DOHH2 (cell line): ENCODE measurements around the gene SORBS1.

Experiments used
- H3F3A ChIP-seq: fragments of 200-600 bp; sonication (generic), shearing (Covaris generic); 2 replicates; pipeline ENCODE4 v1.6.0; 2016; ENCODE audit warnings: antibody characterized with exemption, mild to moderate bottlenecking; ENCODE audit not compliant: control insufficient read depth, insufficient read depth
- H3K27ac ChIP-seq: fragments of 200-600 bp; sonication (generic); 2 replicates; pipeline ENCODE4 v1.5.1; 2014; ENCODE audit warnings: low read depth, mild to moderate bottlenecking, low read length, moderate library complexity
- H3K27me3 ChIP-seq: fragments of 200-600 bp; sonication (generic); 2 replicates; pipeline ENCODE4 v1.6.1; 2014; ENCODE audit warnings: mild to moderate bottlenecking, low read length, mixed read lengths; ENCODE audit not compliant: control insufficient read depth
- H3K36me3 ChIP-seq: fragments of 200-600 bp; sonication (generic); 2 replicates; pipeline ENCODE4 v1.6.1; 2014; ENCODE audit warnings: mild to moderate bottlenecking, low read length, moderate library complexity, mixed read lengths; ENCODE audit not compliant: control insufficient read depth
- H3K4me1 ChIP-seq: fragments of 200-600 bp; sonication (generic); 2 replicates; pipeline ENCODE4 v1.6.1; 2014; ENCODE audit warnings: mild to moderate bottlenecking, low read length, mixed read lengths; ENCODE audit not compliant: control insufficient read depth
- H3K4me2 ChIP-seq: fragments of 200-600 bp; sonication (generic); 2 replicates; pipeline ENCODE4 v1.6.0; 2014; ENCODE audit warnings: mild to moderate bottlenecking, low read length, moderate library complexity
- H3K4me3 ChIP-seq: fragments of 200-600 bp; sonication (generic); 2 replicates; pipeline ENCODE4 v1.5.1; 2014; ENCODE audit warnings: mild to moderate bottlenecking, low read length, mixed read lengths
- H3K79me2 ChIP-seq: fragments of 200-600 bp; sonication (generic); 2 replicates; pipeline ENCODE4 v1.6.1; 2014; ENCODE audit warnings: mild to moderate bottlenecking, low read length, mixed read lengths; ENCODE audit not compliant: control insufficient read depth
- H3K9me2 ChIP-seq: fragments of 200-600 bp; sonication (generic); replicated peaks from 2 replicates; pipeline ENCODE4 v1.6.1; 2014; ENCODE audit warnings: mild to moderate bottlenecking, low read length, mixed read lengths; ENCODE audit not compliant: control insufficient read depth
- H3K9me3 ChIP-seq: fragments of 200-600 bp; sonication (generic); 2 replicates; pipeline ENCODE4 v1.6.1; 2014; ENCODE audit warnings: antibody characterized with exemption, low read length, mixed read lengths; ENCODE audit not compliant: control insufficient read depth, insufficient read depth
- H4K20me1 ChIP-seq: fragments of 200-600 bp; sonication (generic); 2 replicates; pipeline ENCODE4 v1.6.0; 2014; ENCODE audit warnings: low read depth, mild to moderate bottlenecking, antibody characterized with exemption, low read length, moderate library complexity; ENCODE audit not compliant: control insufficient read depth, insufficient read depth
- CTCF ChIP-seq: fragments of 200-600 bp; sonication (generic); IDR thresholded peaks from one replicate; pipeline ENCODE4 v1.5.1; 2014; ENCODE audit warnings: antibody characterized with exemption, mild to moderate bottlenecking, low read depth, low read length; ENCODE audit not compliant: poor library complexity, severe bottlenecking
- EZH2phosphoT487 ChIP-seq: fragments of 200-600 bp; sonication (generic); IDR thresholded peaks from 2 replicates; pipeline ENCODE4 v1.6.1; 2017; ENCODE audit warnings: borderline replicate concordance, mild to moderate bottlenecking, antibody characterized with exemption, low read length, moderate library complexity, mixed read lengths

SORBS1 gene

DNA sequence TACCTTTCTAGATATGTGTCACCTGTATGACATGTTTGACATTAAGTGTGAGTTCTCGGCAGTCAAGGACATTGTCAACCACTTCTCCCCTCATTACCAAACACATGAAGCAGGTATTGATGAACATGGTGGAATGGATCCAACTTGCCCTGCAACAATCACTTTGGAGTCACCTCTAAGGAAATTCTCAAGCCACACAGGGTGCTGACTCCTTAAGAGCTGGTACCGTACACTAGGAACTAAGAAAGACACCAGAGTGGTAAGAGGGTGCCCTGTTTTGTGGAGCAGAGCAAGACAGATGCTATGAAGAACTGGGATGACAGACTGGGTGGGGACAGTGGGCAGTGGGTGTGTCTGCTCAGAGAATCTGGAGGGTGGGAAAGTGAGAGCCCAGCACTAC is 17.4 kb upstream of the SORBS1 start:
- Histone ChIP-seq H3F3A (no peaks in the 10 kb centered on the region), H3K9me3 (no peaks in the 10 kb centered on the region), H3K4me2 (no peak overlapping the region), H3K4me1 (no peaks in the 10 kb centered on the region), H3K27ac (no peak overlapping the region), H3K4me3 (no peak overlapping the region), H3K36me3 (no peaks in the 10 kb centered on the region), H3K27me3 (peaks cover 27% of the 10 kb centered on the region), H3K79me2 (no peaks in the 10 kb centered on the region), H3K9me2 (no peaks in the 10 kb centered on the region), H4K20me1 (no peaks in the 10 kb centered on the region)
- TF ChIP-seq CTCF (no peak), EZH2phosphoT487 (no peak)

- no peak for TF ChIP-seq CTCF
- no peak for TF ChIP-seq EZH2phosphoT487
- Histone ChIP-seq H3K27ac (no peak overlapping the region), H3K4me1 (no peaks in the 10 kb centered on the region), H3K27me3 (peaks cover 21% of the 10 kb centered on the region; the same call in 1 of the 2 replicates), H3K9me2 (no peaks in the 10 kb centered on the region), H4K20me1 (no peaks in the 10 kb centered on the region), H3F3A (no peaks in the 10 kb centered on the region), H3K36me3 (no peaks in the 10 kb centered on the region), H3K9me3 (no peaks in the 10 kb centered on the region), H3K4me3 (no peak overlapping the region), H3K4me2 (no peak overlapping the region), H3K79me2 (no peaks in the 10 kb centered on the region)
Observed at GRCh38 chr10:95574649-95575365, 13.6 kb upstream of the SORBS1 start.

DNA sequence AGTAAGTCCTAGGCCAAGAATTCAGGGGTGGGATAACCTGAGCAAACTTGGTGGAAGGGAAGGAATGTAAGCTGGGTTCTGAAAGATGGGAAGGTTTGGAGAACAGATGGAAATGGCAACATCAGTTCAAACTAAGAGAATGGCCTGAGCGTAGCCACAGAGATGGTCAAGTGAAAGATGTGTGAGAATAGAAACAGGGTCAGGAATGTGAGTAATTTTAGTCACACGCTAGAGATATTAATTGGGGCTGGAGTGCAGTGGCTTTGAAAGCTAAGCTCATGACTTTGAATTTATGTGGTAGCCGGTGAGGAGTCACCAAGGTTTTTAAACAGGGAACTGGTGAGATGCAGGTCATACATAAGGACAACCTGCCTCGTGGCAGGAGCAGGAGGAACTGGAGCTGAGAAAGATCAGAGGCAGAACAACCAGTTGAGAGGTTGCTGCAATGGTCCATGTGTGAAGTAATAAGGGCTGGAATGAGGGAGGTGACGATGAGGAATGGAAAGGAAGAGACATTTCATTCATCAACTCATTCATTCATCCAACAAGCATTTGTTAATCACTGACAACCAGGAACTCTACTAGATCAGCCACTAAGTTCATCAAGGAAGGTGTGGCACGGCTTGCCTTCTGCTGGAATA is 12.9 kb upstream of the SORBS1 start:
- no peak overlapping the region for H3K4me3 ChIP-seq
- peaks cover 21% of the 10 kb centered on the region; the same call in 1 of the 2 replicates for H3K27me3 ChIP-seq
- no peaks in the 10 kb centered on the region for H3F3A ChIP-seq
- H3K9me2 ChIP-seq: no peaks in the 10 kb centered on the region
- H3K36me3 ChIP-seq: no peaks in the 10 kb centered on the region
- no peak for TF ChIP-seq EZH2phosphoT487
- no peak for TF ChIP-seq CTCF
- H3K9me3 ChIP-seq: no peaks in the 10 kb centered on the region
- no peaks in the 10 kb centered on the region for H3K79me2 ChIP-seq
- no peaks in the 10 kb centered on the region for H3K4me1 ChIP-seq
- H4K20me1 ChIP-seq: no peaks in the 10 kb centered on the region
- no peak overlapping the region for H3K27ac ChIP-seq
- H3K4me2 ChIP-seq: no peak overlapping the region
